ENCODE measurements around the gene GRN. TPM values are rescaled to one million over a fixed set of nuclear protein-coding genes. Genes with fewer than 3 reads are reported as not detected.

GRN gene
- polyA plus RNA-seq, 1 of the 3 experiments (the other 2 are of a cell fraction) = 442 TPM

GRCh38 chr17:44400226-44400847 lies 55.2 kb downstream of the GRN start:
- no peak for DNase-seq
- Histone ChIP-seq H3K27me3 (ENCODE audit: insufficient read depth) (no peaks in the 10 kb centered on the region), H4K20me1 (ENCODE audit: insufficient read depth) (no peaks in the 10 kb centered on the region)

More at GRCh38 chr17:44400226-44400847, 55.2 kb downstream of the GRN start:
- TF ChIP-seq SMC3 (IDR thresholded peaks at IDR 0.05; ENCODE audit: low read depth, low read length) = peak; percentile 55
- TF ChIP-seq CTCF (IDR thresholded peaks at IDR 0.05) = peak; percentile 69
- no peak for TF ChIP-seq YY1 (IDR thresholded peaks at IDR 0.05; ENCODE audit: low read depth)
- TF ChIP-seq RAD21 (IDR thresholded peaks at IDR 0.05; ENCODE audit: low read length) = peak; percentile 59
- no peaks in the 10 kb centered on the region for H3K79me2 ChIP-seq (ENCODE audit: insufficient read depth)
- H2AFZ ChIP-seq (ENCODE audit: low read depth) = no peak overlapping the region
- H3K9ac ChIP-seq = no peak overlapping the region
- no peak overlapping the region for H3K4me3 ChIP-seq (ENCODE audit: low read depth in 2 of 2, low read length in 1 of 2)
- 100% methylated on average over 3 of the region's 3 CpGs for WGBS (ENCODE audit: low lambda C conversion rate)
- H3K9me3 ChIP-seq = no peaks in the 10 kb centered on the region
- no peaks in the 10 kb centered on the region for H3K9me2 ChIP-seq
- H3K4me2 ChIP-seq = no peak overlapping the region
- peaks cover 3% of the 10 kb centered on the region for H3F3A ChIP-seq (replicated peaks; ENCODE audit: insufficient read depth)
- no peak overlapping the region for H3K27ac ChIP-seq (ENCODE audit: low read depth in 2 of 2, low read length in 1 of 2)
- H3K4me1 ChIP-seq (ENCODE audit: control insufficient read depth in 1 of 2, insufficient read depth in 2 of 2, low read depth in 1 of 2, low read length in 1 of 2) = no peaks in the 10 kb centered on the region
- ChIA-PET POLR2A (no interaction called here), CTCF (interaction anchor here (0.8 to 2.5 kb wide), 14 partner anchors 9 to 214 kb away, joined by 3 to 13 read pairs (median 4); partner anchors contain the start of genes ITGA2B and TMUB2)
- peaks cover 54 to 56% of the 10 kb centered on the region in 2 experiments for H3K36me3 ChIP-seq (replicated peaks in 1 of 2; ENCODE audit: control insufficient read depth in 1 of 2, insufficient read depth in 2 of 2, low read length in 1 of 2)

Small RNAs within 50 kb of the gene (small RNA-seq; reads per million reads assigned to genes)
- gene RF00012 = 0 reads per million in 7 experiments
- 0 to 0.53 (median 0) reads per million in 7 experiments for gene RNU6-453P

Other genes with a start within 250 kb of the GRN start
- gene HDAC5, start 221.7 kb upstream of the GRN start, polyA plus RNA-seq (2012; rRNA removed) = 19.0 and 21.0 TPM in 2 replicates
- gene HROB, start 203.4 kb upstream of the GRN start, polyA plus RNA-seq (2012; rRNA removed) = 3.2 and 4.0 TPM in 2 replicates
- gene ASB16, start 174.6 kb upstream of the GRN start, polyA plus RNA-seq (2012; rRNA removed) = not detected in 2 replicates
- gene TMUB2, start 158.3 kb upstream of the GRN start, polyA plus RNA-seq (2012; rRNA removed) = 49.5 and 62.2 TPM in 2 replicates
- 47.7 and 57.9 TPM in 2 replicates for gene ATXN7L3, start 145.4 kb upstream of the GRN start, polyA plus RNA-seq (2012; rRNA removed)
- 33.4 and 37.2 TPM in 2 replicates for gene UBTF, start 125.6 kb upstream of the GRN start, polyA plus RNA-seq (2012; rRNA removed)
- gene SLC4A1, start 77.2 kb upstream of the GRN start, polyA plus RNA-seq (2012; rRNA removed) = not detected in 2 replicates
- 8.9 and 11.0 TPM in 2 replicates for gene RUNDC3A, start 36.7 kb upstream of the GRN start, polyA plus RNA-seq (2012; rRNA removed)
- 106 and 131 TPM in 2 replicates for gene SLC25A39, start 20.5 kb upstream of the GRN start, polyA plus RNA-seq (2012; rRNA removed)
- 4.8 and 4.9 TPM in 2 replicates for gene FAM171A2, start 18.6 kb downstream of the GRN start, polyA plus RNA-seq (2012; rRNA removed)
- 1.3 and 1.9 TPM in 2 replicates for gene ITGA2B, start 44.3 kb downstream of the GRN start, polyA plus RNA-seq (2012; rRNA removed)
- gene GPATCH8, start 158.1 kb downstream of the GRN start, polyA plus RNA-seq (2012; rRNA removed) = 12.7 and 15.2 TPM in 2 replicates
- gene FZD2, start 212.2 kb downstream of the GRN start, polyA plus RNA-seq (2012; rRNA removed) = 28.9 and 35.1 TPM in 2 replicates

Data from SK-N-SH (cell line).